T-cell (primary cell): ENCODE measurements around the gene RASGRP2. TPM values are rescaled to one million over a fixed set of nuclear protein-coding genes. Genes with fewer than 3 reads are reported as not detected.

Experiments used
- ATAC-seq, 4 experiments: fragments of 200-7000 bp in 3 of 4; fragments of 150-1000 bp in 1 of 4; cut with Tn5 transposase; replicated peaks in 1 of 4; 1 replicate in 3 of 4; 2 replicates in 1 of 4; pipeline ENCODE4 v1.10.0; 2021; ENCODE audit warnings: moderate library complexity in 3 of 4, mild to moderate bottlenecking in 2 of 4, moderate number of reproducible peaks in 1 of 4
- CTCF ChIA-PET, 2 donors: fragments of 300-600 bp; sonication (Branson Sonifier 250); formaldehyde crosslinking; loops; one replicate each; lab custom pipeline; 2022; ENCODE audit warnings: antibody characterized with exemption in 2 of 2; lab: Charles Lee
- POLR2A ChIA-PET, 2 donors: fragments of 300-600 bp; sonication (Branson Sonifier 250); formaldehyde crosslinking; loops; one replicate each; lab custom pipeline; 2022; ENCODE audit warnings: antibody characterized with exemption in 2 of 2; lab: Charles Lee
- DNase-seq, 35 experiments: peaks; one replicate each; pipeline versions ENCODE4 v3.0.0 to v3.0.0-alpha.2; 2013 to 2023
- H3K27ac ChIP-seq: one replicate; pipeline ENCODE4 v1.5.1; 2013; ENCODE audit warnings: low read length
- H3K27me3 ChIP-seq, 2 experiments: replicated peaks in 1 of 2; 1 replicate in 1 of 2; 2 replicates in 1 of 2; pipeline versions ENCODE4 v1.6.1 to v1.7.0; 2013; ENCODE audit warnings: low read length in 1 of 2, mixed read lengths in 1 of 2; ENCODE audit not compliant: control insufficient read depth in 2 of 2, insufficient read depth in 2 of 2; ENCODE audit errors: extremely low read depth in 1 of 2
- H3K36me3 ChIP-seq, 2 donors: 1 replicate in 1 of 2; 2 replicates in 1 of 2; pipeline versions ENCODE4 v1.6.1 to v1.7.0; 2013; ENCODE audit warnings: low read length in 1 of 2; ENCODE audit not compliant: control insufficient read depth in 2 of 2, insufficient read depth in 1 of 2; ENCODE audit errors: extremely low read depth in 1 of 2
- H3K4me1 ChIP-seq, 2 experiments: 1 replicate in 1 of 2; 2 replicates in 1 of 2; pipeline versions ENCODE4 v1.6.1 to v1.7.0; 2013; ENCODE audit warnings: low read length in 2 of 2, mixed read lengths in 1 of 2; ENCODE audit not compliant: insufficient read depth in 2 of 2, control insufficient read depth in 1 of 2; ENCODE audit errors: extremely low read depth in 1 of 2
- H3K4me3 ChIP-seq, 2 donors: 1 replicate in 1 of 2; 2 replicates in 1 of 2; pipeline versions ENCODE4 v1.5.1 to v1.7.0; 2013; ENCODE audit warnings: mild to moderate bottlenecking in 2 of 2, low read length in 1 of 2, moderate library complexity in 1 of 2; ENCODE audit not compliant: control insufficient read depth in 1 of 2; ENCODE audit errors: extremely low read depth in 1 of 2
- H3K9me3 ChIP-seq: 2 replicates; pipeline ENCODE4 v1.7.0; 2013
- H3K27ac Mint-ChIP-seq, 2 donors: one replicate each; pipeline ENCODE4 v1.8.0; 2020 to 2021; ENCODE audit warnings: mild to moderate bottlenecking in 2 of 2, mixed read lengths in 2 of 2
- H3K27me3 Mint-ChIP-seq, 2 donors: one replicate each; pipeline ENCODE4 v1.8.0; 2021 to 2022; ENCODE audit warnings: mixed read lengths in 2 of 2
- H3K36me3 Mint-ChIP-seq: one replicate; pipeline ENCODE4 v1.8.0; 2021; ENCODE audit warnings: mixed read lengths
- H3K4me1 Mint-ChIP-seq, 3 donors: one replicate each; pipeline ENCODE4 v1.8.0; 2020 to 2022; ENCODE audit warnings: mixed read lengths in 3 of 3, mild to moderate bottlenecking in 1 of 3
- H3K4me3 Mint-ChIP-seq, 3 donors: one replicate each; pipeline ENCODE4 v1.8.0; 2020 to 2022; ENCODE audit warnings: mild to moderate bottlenecking in 3 of 3, mixed read lengths in 3 of 3, moderate library complexity in 3 of 3
- H3K9me3 Mint-ChIP-seq, 3 donors: one replicate each; pipeline ENCODE4 v1.8.0; 2020 to 2022; ENCODE audit warnings: mixed read lengths in 3 of 3
- WGBS: methylation state at CpG from one replicate; pipeline ENCODE4 v1.1.5; 2013; ENCODE audit warnings: missing lambda C conversion rate; ENCODE audit not compliant: insufficient coverage; 5-methylcytosine and 5-hydroxymethylcytosine counted together
- total RNA-seq, 35 experiments: library from RNA in 6 of 35; stranded (reverse) in 6 of 35; fragments of 120-200 nt in 1 of 35; gene quantifications; one replicate each; pipeline versions ENCODE4 v1.2.1 to v1.2.4 and lab custom pipeline; 2013 to 2026

Gene RASGRP2
- total RNA-seq, 5 donors from 2014 or later (not counting 1 experiment from before 2014, with no cell fraction given), result 574 to 767 (median 656) TPM

DNA sequence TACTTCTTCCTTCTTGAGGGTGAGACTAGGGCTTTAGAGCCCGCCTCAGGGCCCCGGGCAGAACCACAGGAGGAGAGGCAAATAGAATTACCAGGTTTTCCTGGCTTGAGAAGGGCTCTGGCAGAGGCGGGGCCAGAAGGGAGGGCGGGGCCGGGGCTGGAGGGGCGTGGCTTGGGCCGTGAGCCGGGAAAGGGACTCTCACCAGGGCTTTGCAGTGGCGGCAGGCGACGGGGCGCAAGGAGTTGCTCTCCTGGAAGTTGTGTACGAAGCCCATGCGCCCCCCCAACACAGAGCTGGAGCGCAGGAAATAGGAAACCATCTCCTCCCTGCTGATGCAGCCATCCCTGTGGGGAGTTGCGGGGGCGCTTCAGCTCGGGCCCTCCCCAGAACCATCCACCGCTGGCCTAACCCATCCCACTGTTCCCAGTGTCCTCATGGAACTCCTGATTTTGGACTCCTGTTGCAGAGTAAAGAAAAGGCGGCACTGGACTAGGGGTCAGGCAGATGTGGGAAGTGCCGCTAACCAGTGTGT lies 14.0 kb downstream of the RASGRP2 start:
- WGBS, result 90% methylated on average over 14 of the region's 21 CpGs
- Mint-ChIP-seq H3K27me3 (no peaks in the 10 kb centered on the region), H3K9me3 (no peaks in the 10 kb centered on the region), H3K36me3 (peaks cover 44% of the 10 kb centered on the region), H3K4me3 (no peak overlapping the region), H3K27ac (no peak overlapping the region), H3K4me1 (peaks cover 17 to 22% (median 19%) of the 10 kb centered on the region in 3 donors)
- Histone ChIP-seq H3K4me1 (peaks cover 0 to 8% of the 10 kb centered on the region in 2 experiments), H3K9me3 (no peaks in the 10 kb centered on the region), H3K27ac (no peak overlapping the region), H3K4me3 (no peak overlapping the region), H3K36me3 (peaks cover 18 to 66% of the 10 kb centered on the region in 2 donors), H3K27me3 (no peaks in the 10 kb centered on the region)
- DNase-seq (no peak), ATAC-seq (peak in 1 of 4 experiments; percentile 18)
- CTCF ChIA-PET, result no interaction called here
- POLR2A ChIA-PET, result no interaction called here

GRCh38 chr11:64728757-64729365 lies 15.1 kb downstream of the RASGRP2 start:
- Mint-ChIP-seq H3K4me3 (no peak overlapping the region), H3K4me1 (peaks cover 17 to 26% (median 21%) of the 10 kb centered on the region in 3 donors), H3K27me3 (no peaks in the 10 kb centered on the region), H3K27ac (peak overlapping the region in 1 of 2 donors; percentile 55), H3K36me3 (peaks cover 38% of the 10 kb centered on the region), H3K9me3 (no peaks in the 10 kb centered on the region)
- Histone ChIP-seq H3K4me3 (no peak overlapping the region), H3K36me3 (peaks cover 18 to 58% of the 10 kb centered on the region in 2 donors), H3K27ac (no peak overlapping the region), H3K27me3 (no peaks in the 10 kb centered on the region), H3K9me3 (no peaks in the 10 kb centered on the region), H3K4me1 (peaks cover 2 to 16% of the 10 kb centered on the region in 2 experiments)
- ATAC-seq (no peak), DNase-seq (no peak)
- ChIA-PET POLR2A (no interaction called here), CTCF (no interaction called here)
- 100% methylated on average over 4 of the region's 11 CpGs for WGBS

GRCh38 chr11:64726867-64727530 lies 16.9 kb downstream of the RASGRP2 start:
- Histone ChIP-seq H3K27ac (no peak overlapping the region), H3K27me3 (peaks cover 0 to 7% of the 10 kb centered on the region in 2 experiments), H3K4me3 (no peak overlapping the region), H3K9me3 (no peaks in the 10 kb centered on the region), H3K36me3 (peaks cover 18 to 45% of the 10 kb centered on the region in 2 donors), H3K4me1 (peaks cover 2 to 24% of the 10 kb centered on the region in 2 experiments)
- peak overlapping the region in 1 of 2 donors; percentile 16 for H3K27ac Mint-ChIP-seq
- no peak overlapping the region for H3K4me3 Mint-ChIP-seq
- peaks cover 16 to 32% (median 21%) of the 10 kb centered on the region in 3 donors for H3K4me1 Mint-ChIP-seq
- H3K36me3 Mint-ChIP-seq, result peaks cover 31% of the 10 kb centered on the region
- WGBS, result 89% methylated on average over 2 of the region's 7 CpGs
- ATAC-seq (no peak), DNase-seq (no peak)
- peaks cover 5 to 6% of the 10 kb centered on the region in 2 donors for H3K27me3 Mint-ChIP-seq
- no peaks in the 10 kb centered on the region for H3K9me3 Mint-ChIP-seq
- CTCF ChIA-PET, result interaction anchor here in 1 of 2 donors (0.7 kb wide), 1 partner anchor 9 kb away, joined by 11 read pairs; no protein-coding TSS in a partner anchor
- POLR2A ChIA-PET, result no interaction called here

DNA sequence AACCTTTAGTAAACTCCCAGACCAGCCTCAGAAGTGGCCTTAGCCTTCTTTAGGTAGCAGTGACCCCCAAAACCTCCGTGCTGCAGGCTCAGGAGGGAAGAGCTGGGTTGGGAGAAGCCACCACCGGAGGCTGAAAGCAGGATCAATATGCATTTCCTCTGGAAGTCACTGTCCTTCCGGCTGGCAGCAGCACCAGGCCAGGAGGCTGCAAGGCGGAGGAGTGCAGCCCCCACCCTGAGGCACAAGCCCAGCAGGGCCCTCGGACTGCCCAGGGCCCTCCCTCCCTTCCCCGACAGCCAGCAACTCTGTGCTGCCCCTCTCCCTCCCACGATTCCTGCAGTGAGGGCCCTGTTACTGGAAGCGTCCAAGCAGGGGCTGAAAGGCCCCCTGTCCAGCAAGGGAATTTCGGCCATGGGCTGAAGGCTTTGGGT lies 17.7 kb downstream of the RASGRP2 start:
- Histone ChIP-seq H3K27me3 (peaks cover 0 to 15% of the 10 kb centered on the region in 2 experiments), H3K4me3 (no peak overlapping the region), H3K4me1 (peaks cover 2 to 24% of the 10 kb centered on the region in 2 experiments), H3K27ac (no peak overlapping the region), H3K9me3 (no peaks in the 10 kb centered on the region), H3K36me3 (peaks cover 18 to 39% of the 10 kb centered on the region in 2 donors)
- no peak for ATAC-seq
- no peak overlapping the region for H3K4me3 Mint-ChIP-seq
- CTCF ChIA-PET, result interaction anchor here in 1 of 2 donors (0.7 kb wide), 1 partner anchor 90 kb away, joined by 3 read pairs; no protein-coding TSS in a partner anchor
- no peak overlapping the region for H3K27ac Mint-ChIP-seq
- WGBS, result 75% methylated on average over 7 of the region's 9 CpGs
- peaks cover 16 to 32% (median 18%) of the 10 kb centered on the region in 3 donors for H3K4me1 Mint-ChIP-seq
- no peaks in the 10 kb centered on the region for H3K9me3 Mint-ChIP-seq
- DNase-seq, result no peak
- POLR2A ChIA-PET, result no interaction called here
- peaks cover 6 to 11% of the 10 kb centered on the region in 2 donors for H3K27me3 Mint-ChIP-seq
- peaks cover 23% of the 10 kb centered on the region for H3K36me3 Mint-ChIP-seq

- no peak overlapping the region for H3K4me3 ChIP-seq
- H3K9me3 Mint-ChIP-seq, result no peaks in the 10 kb centered on the region
- peaks cover 14 to 24% of the 10 kb centered on the region in 2 donors for H3K27me3 Mint-ChIP-seq
- H3K4me1 ChIP-seq, result peaks cover 2 to 24% of the 10 kb centered on the region in 2 experiments
- peaks cover 12 to 29% of the 10 kb centered on the region in 2 donors for H3K36me3 ChIP-seq
- ATAC-seq (no peak), DNase-seq (no peak)
- H3K9me3 ChIP-seq, result no peaks in the 10 kb centered on the region
- peak overlapping the region in 1 of 2 donors; percentile 45 for H3K27ac Mint-ChIP-seq
- H3K36me3 Mint-ChIP-seq, result peaks cover 20% of the 10 kb centered on the region
- POLR2A ChIA-PET, result no interaction called here
- CTCF ChIA-PET, result no interaction called here
- H3K4me3 Mint-ChIP-seq, result peak overlapping the region in 1 of 3 donors; percentile 10
- 81% methylated on average over 4 of the region's 7 CpGs for WGBS
- H3K27me3 ChIP-seq, result peaks cover 0 to 25% of the 10 kb centered on the region in 2 experiments
- H3K27ac ChIP-seq, result no peak overlapping the region
- peaks cover 16 to 28% (median 18%) of the 10 kb centered on the region in 3 donors for H3K4me1 Mint-ChIP-seq
Observed at GRCh38 chr11:64724863-64725532, 18.9 kb downstream of the RASGRP2 start.
